NCI-H2227 (cell line): ENCODE data around the gene MRPL19.
A peak's percentile ranks its signal among the peaks of the same experiment; 100 is the strongest.

Source experiments
- DNase-seq: peaks from one replicate; lab custom pipeline; 2025; ENCODE audit not compliant: unreplicated experiment; lab: John Stamatoyannopoulos, UW

The MRPL19 gene

GRCh38 chr2:75646583-75647425 is at the start of gene MRPL19:
Gene MRPL19, plus strand, starts transcription at chr2:75646783. Its CDS starts 25 bp downstream, at chr2:75646808.
- peak; percentile 91 for DNase-seq

- DNase-seq, result no peak
These were observed 49.8 kb upstream of the MRPL19 start for GRCh38 chr2:75596784-75597183.

GRCh38 chr2:75597949-75598348 is 48.6 kb upstream of the MRPL19 start:
- no peak for DNase-seq

- DNase-seq, result no peak
These were observed 47.9 kb upstream of the MRPL19 start for GRCh38 chr2:75598589-75599155.

- DNase-seq, result no peak
These were observed 46.0 kb upstream of the MRPL19 start for GRCh38 chr2:75600461-75601011.

- DNase-seq, result no peak
These were observed 43.8 kb upstream of the MRPL19 start for GRCh38 chr2:75602724-75603342.

GRCh38 chr2:75603477-75603876 is 43.1 kb upstream of the MRPL19 start:
- DNase-seq, result no peak

GRCh38 chr2:75604484-75604883 is 42.1 kb upstream of the MRPL19 start:
- no peak for DNase-seq

- DNase-seq, result no peak
These were observed 40.6 kb upstream of the MRPL19 start for GRCh38 chr2:75605770-75606529.

- DNase-seq, result no peak
These were observed 39.7 kb upstream of the MRPL19 start for GRCh38 chr2:75606761-75607399.

GRCh38 chr2:75607400-75607798 is 39.2 kb upstream of the MRPL19 start:
- no peak for DNase-seq

GRCh38 chr2:75607988-75608683 is 38.4 kb upstream of the MRPL19 start:
- DNase-seq, result no peak

- DNase-seq, result peak; percentile 76
These were observed 37.8 kb upstream of the MRPL19 start for GRCh38 chr2:75608684-75609333.

- DNase-seq, result no peak
These were observed 37.3 kb upstream of the MRPL19 start for GRCh38 chr2:75609334-75609689.

GRCh38 chr2:75609937-75610508 is 36.6 kb upstream of the MRPL19 start:
- DNase-seq, result no peak

GRCh38 chr2:75610671-75611070 is 35.9 kb upstream of the MRPL19 start:
- DNase-seq, result no peak

GRCh38 chr2:75612108-75612861 is 34.3 kb upstream of the MRPL19 start:
- no peak for DNase-seq

- DNase-seq, result no peak
These were observed 33.7 kb upstream of the MRPL19 start for GRCh38 chr2:75612862-75613243.
